Right lung (tissue), 5 donors: Measurements from ENCODE around the gene PIP5K1A. TPM values are rescaled to one million over a fixed set of nuclear protein-coding genes. Genes with fewer than 3 reads are reported as not detected.
"Not testable (repeated sequence)": the region's sequence is repeated elsewhere in the genome, so short reads cannot be mapped to it uniquely, and the experiment has no call there.

Experiments
- DNase-seq, 2 donors: peaks; one replicate each; pipeline ENCODE4 v3.0.0-alpha.2; 2013
- polyA plus RNA-seq, 5 donors: library from polyadenylated mRNA; unstranded; fragments of 120-200 nt; gene quantifications; one replicate each; pipeline versions ENCODE4 v1.2.1 to v1.2.3, GENCODE V29; 2013; ENCODE audit warnings: inconsistent platforms in 1 of 5, low replicate concordance in 1 of 5; ENCODE audit not compliant: insufficient read length in 5 of 5, insufficient read depth in 1 of 5

PIP5K1A gene
- polyA plus RNA-seq, 5 donors: 61.2 to 66.1 (median 62.2) TPM

- DNase-seq: peak; percentile 82 to 85
These were observed 8.5 kb upstream of the PIP5K1A start, which contains the start of gene VPS72 for GRCh38 chr1:151189637-151190445. Gene VPS72, minus strand, starts transcription at chr1:151190197. Its CDS starts 76 bp downstream, at chr1:151190121.

- DNase-seq: no peak
These were observed 6.3 kb upstream of the PIP5K1A start for GRCh38 chr1:151192047-151192446.

GRCh38 chr1:151193304-151193703, 5.0 kb upstream of the PIP5K1A start:
- no peak for DNase-seq

- DNase-seq: no peak
These were observed 4.5 kb upstream of the PIP5K1A start for GRCh38 chr1:151193856-151194255.

GRCh38 chr1:151194894-151195594, 3.3 kb upstream of the PIP5K1A start:
- not testable (repeated sequence) for DNase-seq

GRCh38 chr1:151196292-151196800, 2.0 kb upstream of the PIP5K1A start:
- DNase-seq: peak in 1 of 2 donors; percentile 60

- DNase-seq: no peak
These were observed 494 bp upstream of the PIP5K1A start for GRCh38 chr1:151197863-151198253.

GRCh38 chr1:151199873-151200581, 1.7 kb downstream of the PIP5K1A start:
- DNase-seq: no peak

GRCh38 chr1:151205381-151205965, 7.1 kb downstream of the PIP5K1A start:
- DNase-seq: not testable (repeated sequence)

- no peak for DNase-seq
These were observed 12.5 kb downstream of the PIP5K1A start for GRCh38 chr1:151210830-151211229.

GRCh38 chr1:151211972-151212705, 13.8 kb downstream of the PIP5K1A start:
- no peak for DNase-seq

GRCh38 chr1:151213560-151213959, 15.2 kb downstream of the PIP5K1A start:
- no peak for DNase-seq

- DNase-seq: no peak
These were observed 23.3 kb downstream of the PIP5K1A start for GRCh38 chr1:151221616-151222015.

GRCh38 chr1:151222130-151222529, 23.8 kb downstream of the PIP5K1A start:
- no peak for DNase-seq

GRCh38 chr1:151235235-151235634, 36.9 kb downstream of the PIP5K1A start:
- DNase-seq: no peak

- DNase-seq: no peak
These were observed 39.5 kb downstream of the PIP5K1A start for GRCh38 chr1:151237678-151238466.

- DNase-seq: no peak
These were observed 40.1 kb downstream of the PIP5K1A start for GRCh38 chr1:151238467-151238739.

- DNase-seq: no peak
These were observed 44.1 kb downstream of the PIP5K1A start for GRCh38 chr1:151242442-151242841.

GRCh38 chr1:151243683-151244216, 45.4 kb downstream of the PIP5K1A start:
- no peak for DNase-seq

- DNase-seq: no peak
These were observed 48.4 kb downstream of the PIP5K1A start for GRCh38 chr1:151246786-151247185.
